Measurements from ENCODE around the gene FBXL22. TPM values are rescaled to one million over a fixed set of nuclear protein-coding genes. Genes with fewer than 3 reads are reported as not detected.

FBXL22 gene
- total RNA-seq, 1 donor from 2014 or later = 42.4 TPM

Other genes with a start within 250 kb of the FBXL22 start
- 0.74 TPM for gene CA12, start 215.5 kb upstream of the FBXL22 start, total RNA-seq
- gene USP3, start 92.8 kb upstream of the FBXL22 start, total RNA-seq = 18.1 TPM
- 71.4 TPM for gene HERC1, start 236.6 kb downstream of the FBXL22 start, total RNA-seq

All from left ventricle myocardium superior (tissue), 1 donor.